Neural progenitor cell (in vitro differentiated cells): ENCODE measurements around the gene OXLD1. TPM values are rescaled to one million over a fixed set of nuclear protein-coding genes. Genes with fewer than 3 reads are reported as not detected.

ENCODE experiments used
- microRNA-seq: library from miRNA; unstranded; fragments of <30 nt; microRNA quantifications from one replicate; pipeline ENCODE4, GENCODE V29; 2016
- small RNA-seq: library from RNA; depleted of rRNA; stranded (forward); fragments of <200 nt; gene quantifications from one replicate; pipeline ENCODE3, GENCODE V24; 2015
- total RNA-seq: library from RNA; depleted of rRNA; stranded (reverse); fragments of >200 nt; gene quantifications from 2 replicates; pipeline ENCODE4 v1.2.3, GENCODE V29; 2015; ENCODE audit warnings: low replicate concordance

OXLD1 gene
- total RNA-seq, 1 donor from 2014 or later: 11.9 TPM

Small RNA genes lying within 50 kb of the gene (microRNA-seq; reads per million reads assigned to microRNA genes)
- gene MIR6786: not detected

Small RNA genes lying within 50 kb of the gene (small RNA-seq; reads per million reads assigned to genes)
- not detected for gene MIR6786

Other genes with a start within 250 kb of the OXLD1 start
- 1,228 and 2,405 TPM in 2 replicates for gene ACTG1, start 153.8 kb downstream of the OXLD1 start, total RNA-seq
- 0.28 TPM in 1 of 2 replicates, not detected in the other for gene FSCN2, start 138.2 kb downstream of the OXLD1 start, total RNA-seq
- gene FAAP100, start 114.3 kb downstream of the OXLD1 start, total RNA-seq: 9.7 and 36.5 TPM in 2 replicates
- gene NPLOC4, start 29.5 kb downstream of the OXLD1 start, total RNA-seq: 44.1 and 58.7 TPM in 2 replicates
- gene TSPAN10, start 29.4 kb downstream of the OXLD1 start, total RNA-seq: 0.93 and 2.2 TPM in 2 replicates
- gene PDE6G, start 10.1 kb downstream of the OXLD1 start, total RNA-seq: not detected in 2 replicates
- 22.4 and 27.8 TPM in 2 replicates for gene CCDC137, start 132 bp upstream of the OXLD1 start, total RNA-seq
- gene ARL16, start 17.2 kb upstream of the OXLD1 start, total RNA-seq: 31.2 and 40.3 TPM in 2 replicates
- gene HGS, start 17.4 kb upstream of the OXLD1 start, total RNA-seq: 46.2 and 79.3 TPM in 2 replicates
- gene MRPL12, start 36.8 kb upstream of the OXLD1 start, total RNA-seq: 13.2 and 30.9 TPM in 2 replicates
- gene SLC25A10, start 45.7 kb upstream of the OXLD1 start, total RNA-seq: 9.1 and 29.3 TPM in 2 replicates
- not detected in 2 replicates for gene GCGR, start 137.5 kb upstream of the OXLD1 start, total RNA-seq
- 45.6 and 110 TPM in 2 replicates for gene MCRIP1, start 166.7 kb upstream of the OXLD1 start, total RNA-seq
- 0.12 TPM in 1 of 2 replicates, not detected in the other for gene PPP1R27, start 168.4 kb upstream of the OXLD1 start, total RNA-seq
- 203 and 344 TPM in 2 replicates for gene P4HB, start 193.9 kb upstream of the OXLD1 start, total RNA-seq
- gene ARHGDIA, start 204.7 kb upstream of the OXLD1 start, total RNA-seq: 25.1 and 47.9 TPM in 2 replicates
- 140 and 156 TPM in 2 replicates for gene ALYREF, start 225.0 kb upstream of the OXLD1 start, total RNA-seq
- gene ANAPC11, start 225.1 kb upstream of the OXLD1 start, total RNA-seq: 100 and 220 TPM in 2 replicates
- gene NPB, start 235.6 kb upstream of the OXLD1 start, total RNA-seq: 2.8 TPM in 1 of 2 replicates, not detected in the other
- 6.8 and 17.0 TPM in 2 replicates for gene PCYT2, start 244.8 kb upstream of the OXLD1 start, total RNA-seq